ENCODE data around the gene NWD2.
"Not testable (repeated sequence)": the region's sequence is repeated elsewhere in the genome, so short reads cannot be mapped to it uniquely, and the experiment has no call there.

Gene NWD2

DNA sequence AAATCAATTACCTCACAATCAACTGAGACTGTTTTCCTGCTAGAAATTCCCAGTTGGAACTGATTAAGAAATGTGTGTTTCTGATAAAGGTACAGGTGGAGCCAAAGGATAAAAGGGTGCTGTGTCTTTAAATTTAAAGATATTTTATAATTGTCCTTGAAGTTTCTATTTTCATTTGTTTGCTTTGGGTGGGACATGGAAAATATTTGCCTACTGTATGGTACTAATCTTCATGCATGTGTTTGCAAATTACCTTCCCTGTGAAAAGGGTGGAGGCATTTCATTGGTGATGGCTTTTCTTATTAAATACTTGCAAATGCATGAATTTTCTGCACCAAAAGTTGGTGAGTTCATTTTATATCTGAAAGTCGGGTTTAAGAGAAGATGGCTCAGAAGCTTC is 225.7 kb downstream of the NWD2 start:
- no peak for DNase-seq

DNA sequence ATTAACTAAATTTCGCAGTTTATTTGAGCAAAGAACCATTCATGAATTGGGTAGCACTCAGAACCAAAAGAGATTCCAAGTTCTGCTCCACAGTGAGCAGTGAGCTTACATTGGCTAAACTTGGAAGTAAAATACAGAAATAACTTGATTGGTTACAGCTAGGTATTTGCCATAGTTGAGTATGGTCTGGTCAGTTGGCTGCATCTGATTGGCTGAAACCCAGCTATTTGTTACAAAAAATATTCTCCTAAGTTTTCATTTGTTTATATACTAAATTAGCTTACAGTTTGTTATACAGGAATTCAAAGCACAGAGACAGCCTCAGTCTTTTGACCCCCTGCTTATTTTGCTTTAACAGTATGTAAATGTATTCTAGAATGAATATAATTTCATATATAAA is 226.6 kb downstream of the NWD2 start:
- DNase-seq = no peak

DNA sequence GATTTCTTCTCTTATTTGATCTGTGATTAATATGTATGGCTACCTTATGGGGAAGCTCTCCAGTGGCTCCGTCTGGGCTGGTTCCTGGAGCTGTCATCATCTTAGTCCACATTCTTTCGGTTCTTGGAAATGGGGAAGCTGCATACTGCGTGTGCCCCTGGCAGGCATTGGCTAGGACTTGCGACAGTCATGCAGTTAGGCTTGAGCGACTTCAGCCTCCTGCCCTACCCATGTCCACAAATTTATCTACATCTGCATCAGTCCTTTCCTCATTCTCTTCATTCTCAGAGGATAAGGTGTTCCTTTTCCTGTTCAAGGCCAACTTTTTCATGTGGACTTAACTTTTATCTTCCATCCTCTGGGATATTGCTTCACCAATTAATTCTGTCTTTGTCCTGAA is 227.4 kb downstream of the NWD2 start:
- no peak for DNase-seq

DNA sequence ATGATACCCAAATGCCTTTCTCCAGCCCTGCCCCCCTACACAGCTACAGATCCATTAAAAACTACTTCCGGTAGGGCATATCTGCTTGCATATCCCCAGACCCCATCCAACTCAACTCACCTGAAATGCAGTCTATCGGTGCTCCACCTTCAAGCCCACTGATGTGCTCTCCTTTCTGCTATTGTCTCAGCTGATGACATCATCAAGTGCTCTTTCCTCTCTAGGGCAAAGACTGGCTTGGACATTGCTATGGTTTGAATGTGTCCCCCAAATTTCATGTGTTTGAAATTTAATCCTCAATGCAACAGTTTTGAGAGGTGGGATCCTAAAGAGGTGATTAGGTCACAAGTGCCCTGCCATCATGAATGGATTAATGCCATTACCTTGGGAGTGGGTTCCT is 229.3 kb downstream of the NWD2 start:
- DNase-seq = no peak

DNA sequence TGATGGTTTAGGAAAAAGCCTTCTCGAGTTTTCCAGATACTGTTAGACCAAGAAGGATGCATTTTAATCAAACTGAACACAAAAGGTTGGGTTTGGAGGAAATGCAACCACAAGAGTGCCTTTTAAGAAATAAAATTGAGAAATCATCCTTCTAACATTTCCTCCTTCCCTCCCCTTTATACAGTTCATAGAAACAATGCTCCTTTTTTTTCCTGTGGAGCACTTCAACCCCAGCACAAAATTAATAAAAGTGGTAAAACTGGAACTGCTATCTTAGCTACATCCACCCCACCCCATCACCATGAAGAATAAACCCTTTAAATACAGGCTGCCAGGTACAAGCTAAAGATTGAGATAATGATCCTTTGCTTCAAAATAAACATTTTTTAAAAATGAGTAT is 230.5 kb downstream of the NWD2 start:
- no peak for DNase-seq

DNA sequence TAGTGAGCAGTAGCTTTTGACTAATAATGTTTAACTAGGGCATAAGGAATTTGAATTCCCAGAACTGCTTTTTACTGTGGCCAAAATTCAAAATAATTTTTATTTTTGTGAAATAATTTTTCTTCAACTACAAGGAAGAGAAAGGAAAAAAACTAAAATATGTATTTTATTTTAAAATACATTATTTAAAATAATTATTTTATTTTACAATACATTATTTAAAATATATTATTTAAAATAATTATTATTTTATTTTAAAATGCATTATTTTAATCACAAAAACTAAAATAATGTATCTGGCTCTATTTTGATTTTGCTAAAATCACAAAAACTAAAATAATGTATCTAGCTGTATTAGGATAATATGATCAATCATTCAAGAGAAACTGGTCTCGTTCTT is 231.2 kb downstream of the NWD2 start:
- DNase-seq = no peak

DNA sequence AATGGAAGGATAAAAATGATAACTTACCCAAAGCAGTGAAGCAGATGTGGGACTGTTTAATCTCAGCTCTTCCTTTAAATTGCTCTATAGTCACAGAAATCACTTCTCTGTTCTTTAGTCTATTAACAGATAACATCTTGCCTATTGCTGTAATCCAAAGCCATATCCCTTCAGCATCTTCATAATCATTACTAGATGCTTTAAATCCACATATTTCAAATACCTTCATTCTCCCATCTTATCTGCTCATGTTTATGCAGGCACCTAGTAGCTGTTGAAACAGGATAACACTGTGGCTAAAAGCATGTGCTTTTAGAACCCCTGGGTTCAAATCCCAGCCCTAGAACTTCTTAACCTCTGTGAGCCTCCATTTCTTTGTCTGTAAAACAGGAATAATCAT is 231.7 kb downstream of the NWD2 start:
- no peak for DNase-seq

DNA sequence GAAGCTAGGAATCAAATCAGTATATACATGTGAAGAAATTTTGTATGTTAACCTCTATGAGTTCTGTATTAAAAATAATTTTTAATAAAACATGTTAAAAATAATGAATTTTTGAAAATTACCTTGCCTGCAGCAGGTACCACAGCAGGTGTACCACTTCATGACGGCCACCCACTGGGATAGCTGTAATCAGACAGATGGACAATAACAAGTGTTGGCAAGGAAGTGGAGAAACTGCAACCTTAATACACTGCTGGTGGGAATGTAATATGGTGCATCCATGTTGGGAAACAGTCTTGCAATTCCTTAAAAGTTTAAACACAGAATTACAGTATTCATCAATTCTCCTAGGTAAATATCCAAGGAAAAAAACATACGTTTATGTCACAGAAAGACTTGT is 232.1 kb downstream of the NWD2 start:
- DNase-seq = no peak

DNA sequence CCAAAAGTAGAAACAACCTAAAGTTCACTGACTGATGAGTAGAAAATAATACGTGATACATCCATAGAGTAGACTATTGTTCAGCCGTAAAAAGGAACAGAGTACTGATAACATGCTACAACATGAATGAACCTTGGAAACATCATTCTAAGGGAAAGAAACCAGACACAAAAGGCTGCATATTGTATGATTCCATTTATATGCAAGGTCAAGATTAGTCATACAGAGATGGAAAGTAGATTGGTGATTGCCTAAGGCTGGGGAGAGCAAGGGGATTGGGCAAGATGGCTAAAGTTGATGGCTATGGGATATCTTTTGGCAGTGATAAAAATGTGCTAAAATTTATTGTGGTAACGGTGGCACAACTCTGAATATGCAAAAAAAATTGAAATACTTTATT is 232.6 kb downstream of the NWD2 start:
- no peak for DNase-seq

DNA sequence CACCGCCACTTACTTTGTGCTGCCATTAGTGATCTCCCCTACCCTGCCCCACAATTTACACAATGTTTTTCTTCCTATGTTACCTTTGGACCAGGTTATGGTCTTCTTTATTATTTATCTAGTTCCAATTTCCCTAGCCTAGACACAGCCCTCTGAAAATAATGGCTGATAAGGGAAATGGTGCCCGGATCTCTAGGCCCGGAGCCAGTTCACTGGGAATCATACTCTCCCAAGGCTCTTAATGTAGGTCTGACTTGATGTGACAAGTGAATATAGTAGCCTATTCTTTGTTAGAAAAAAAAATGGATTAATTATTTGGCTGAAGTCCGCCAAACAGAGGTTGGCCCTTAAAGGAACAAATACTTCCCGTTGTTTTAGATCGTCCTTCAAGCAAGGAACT is 233.6 kb downstream of the NWD2 start:
- DNase-seq = no peak

DNA sequence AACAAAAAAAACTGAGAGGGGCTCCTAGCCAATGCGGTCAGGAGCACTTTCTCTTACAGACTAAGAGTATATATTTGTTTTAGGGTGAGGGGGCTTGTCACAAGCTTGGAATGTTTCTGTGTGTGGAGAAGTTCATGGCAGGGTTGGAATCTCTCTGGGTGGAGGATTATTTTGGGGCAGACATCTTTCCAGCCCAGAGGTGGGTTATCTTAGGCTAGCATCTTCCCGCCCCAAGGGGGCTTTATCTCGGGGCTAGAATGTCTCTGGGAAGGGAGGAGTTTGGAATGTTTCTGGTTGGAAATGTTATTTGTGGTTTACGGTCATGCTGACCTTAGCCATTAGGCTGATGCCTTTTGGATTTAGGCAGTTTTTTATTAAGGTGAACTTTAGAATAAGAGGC is 236.0 kb downstream of the NWD2 start:
- DNase-seq = no peak

DNA sequence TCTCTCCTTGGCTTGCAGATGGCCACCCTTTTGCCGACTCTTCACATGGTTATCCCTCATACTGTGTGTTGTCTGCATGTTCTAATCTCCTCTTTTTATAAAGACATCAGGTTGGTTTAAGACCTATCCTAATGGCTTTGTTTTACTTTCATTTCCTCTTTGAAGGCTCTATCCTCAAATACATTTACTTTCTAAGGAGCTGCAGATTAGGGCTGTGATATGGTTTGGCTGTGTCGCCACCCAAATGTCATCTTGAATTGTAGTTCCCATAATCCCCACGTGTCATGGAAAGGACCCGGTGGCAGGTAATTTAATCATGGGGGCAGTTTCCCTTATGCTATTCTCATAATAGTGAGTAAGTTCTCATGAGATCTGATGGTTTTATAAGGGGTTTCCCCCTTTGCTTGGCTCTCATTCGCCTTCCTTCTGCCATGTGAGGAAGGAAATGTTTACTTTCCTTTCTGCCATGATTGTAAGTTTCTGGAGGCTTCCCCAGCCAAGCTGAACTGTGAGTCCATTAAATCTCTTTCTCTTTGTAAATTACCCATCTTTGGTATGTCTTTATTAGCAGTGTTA is 237.1 kb downstream of the NWD2 start:
- DNase-seq = no peak

DNA sequence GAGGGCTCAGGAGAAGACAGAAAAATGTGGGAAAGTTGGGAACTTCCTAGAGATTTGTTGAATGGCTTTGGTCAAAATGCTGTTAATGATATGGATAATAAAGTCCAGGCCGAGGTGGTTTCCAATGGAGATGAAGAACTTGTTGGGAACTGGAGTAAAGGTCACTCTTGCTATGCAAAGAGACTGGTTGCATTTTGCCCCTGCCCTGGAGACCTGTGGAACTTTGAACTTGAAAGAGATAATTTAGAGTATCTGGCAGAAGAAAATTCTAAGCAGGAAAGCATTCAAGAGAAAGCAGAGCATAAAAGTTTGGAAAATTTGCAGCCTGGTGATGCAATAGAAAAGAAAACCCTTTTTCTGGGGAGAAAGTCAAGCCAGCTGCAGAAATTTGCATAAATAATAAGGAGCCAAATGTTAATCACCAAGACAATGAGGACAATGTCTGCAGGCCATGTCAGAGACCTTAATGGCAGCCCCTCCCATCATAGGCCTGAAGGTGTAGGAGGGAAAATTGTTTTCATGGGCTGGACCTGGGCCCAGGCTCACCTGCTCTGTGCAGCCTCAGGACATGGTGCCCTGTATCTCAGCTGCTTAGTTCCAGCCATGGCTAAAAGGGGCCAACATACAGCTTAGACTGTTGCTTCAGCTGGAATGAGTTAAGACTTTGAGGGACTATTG is 237.8 kb downstream of the NWD2 start:
- DNase-seq = no peak

DNA sequence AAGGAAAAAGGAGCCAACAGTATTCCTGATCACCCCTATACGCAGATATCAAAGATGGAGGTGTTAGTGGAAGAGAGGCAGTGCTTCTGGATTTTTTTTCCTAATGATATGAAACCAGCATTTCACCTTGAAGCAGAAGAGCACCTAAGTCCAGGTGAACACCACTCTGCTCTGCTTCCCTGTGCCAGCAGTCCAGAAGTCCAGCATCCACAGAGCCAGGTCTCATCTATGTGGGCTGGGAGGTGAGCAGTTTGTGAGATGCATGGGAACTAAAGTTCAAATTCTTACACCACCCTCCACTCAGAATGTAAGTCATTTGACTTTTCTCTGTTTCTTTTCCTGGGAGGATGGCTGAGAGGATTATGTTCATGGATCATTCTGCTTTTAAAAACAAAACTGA is 239.1 kb downstream of the NWD2 start:
- no peak for DNase-seq

DNA sequence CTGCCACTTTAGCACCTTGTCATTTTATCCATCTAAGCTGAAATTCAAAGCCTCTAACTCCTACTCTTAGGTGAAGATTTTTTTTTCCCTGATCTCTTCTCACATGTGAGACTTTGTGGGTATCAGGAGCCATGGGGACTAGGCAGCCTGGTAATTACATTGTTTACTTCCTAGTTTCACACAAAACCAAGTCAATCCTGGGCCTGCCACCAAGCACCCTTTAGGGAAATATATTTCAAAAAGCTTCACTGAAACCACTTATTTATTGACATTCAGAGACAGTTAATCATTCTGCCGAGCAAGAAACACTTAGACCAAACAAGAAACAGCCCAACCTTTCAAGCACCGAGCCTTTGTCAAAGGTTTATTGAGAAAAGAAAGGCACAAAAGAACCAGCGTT is 241.6 kb downstream of the NWD2 start:
- peak; percentile 0 for DNase-seq

DNA sequence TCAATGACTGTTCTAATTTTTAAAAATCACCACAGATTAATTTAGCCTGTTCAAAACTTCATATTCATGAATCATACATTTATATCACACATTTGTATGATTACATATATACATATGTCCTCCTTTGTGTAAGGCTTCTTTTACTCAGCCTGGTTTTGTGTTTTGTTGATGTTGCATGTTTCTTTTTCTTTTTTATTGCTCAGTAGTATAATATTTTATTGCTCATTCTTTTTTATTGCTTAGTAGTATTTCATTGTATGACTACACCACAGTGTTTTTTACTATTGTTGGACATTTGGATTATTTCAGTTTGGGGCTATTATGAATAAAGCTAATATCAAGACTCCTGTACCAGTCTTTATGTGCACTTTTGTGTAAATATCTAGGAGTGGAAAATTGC is 243.1 kb downstream of the NWD2 start:
- DNase-seq = no peak

DNA sequence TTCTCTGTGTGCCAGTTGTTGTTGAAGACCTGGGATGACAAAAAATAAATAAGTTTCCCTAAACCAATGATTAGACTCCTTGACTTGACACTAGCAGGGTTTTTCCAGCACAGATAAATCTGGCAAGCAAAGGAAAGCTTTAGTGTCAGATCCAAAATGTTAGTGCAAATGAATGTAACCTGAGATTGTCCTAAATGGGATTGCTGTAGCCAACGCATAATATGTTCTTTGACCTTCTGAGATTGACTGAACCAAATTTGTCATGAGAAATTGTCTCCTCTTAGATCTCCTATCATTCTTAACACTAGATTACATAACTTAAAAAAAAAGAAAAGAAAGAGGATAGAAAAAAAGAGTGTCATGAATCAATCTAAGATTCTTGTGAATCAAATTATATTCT is 245.2 kb downstream of the NWD2 start:
- no peak for DNase-seq

DNA sequence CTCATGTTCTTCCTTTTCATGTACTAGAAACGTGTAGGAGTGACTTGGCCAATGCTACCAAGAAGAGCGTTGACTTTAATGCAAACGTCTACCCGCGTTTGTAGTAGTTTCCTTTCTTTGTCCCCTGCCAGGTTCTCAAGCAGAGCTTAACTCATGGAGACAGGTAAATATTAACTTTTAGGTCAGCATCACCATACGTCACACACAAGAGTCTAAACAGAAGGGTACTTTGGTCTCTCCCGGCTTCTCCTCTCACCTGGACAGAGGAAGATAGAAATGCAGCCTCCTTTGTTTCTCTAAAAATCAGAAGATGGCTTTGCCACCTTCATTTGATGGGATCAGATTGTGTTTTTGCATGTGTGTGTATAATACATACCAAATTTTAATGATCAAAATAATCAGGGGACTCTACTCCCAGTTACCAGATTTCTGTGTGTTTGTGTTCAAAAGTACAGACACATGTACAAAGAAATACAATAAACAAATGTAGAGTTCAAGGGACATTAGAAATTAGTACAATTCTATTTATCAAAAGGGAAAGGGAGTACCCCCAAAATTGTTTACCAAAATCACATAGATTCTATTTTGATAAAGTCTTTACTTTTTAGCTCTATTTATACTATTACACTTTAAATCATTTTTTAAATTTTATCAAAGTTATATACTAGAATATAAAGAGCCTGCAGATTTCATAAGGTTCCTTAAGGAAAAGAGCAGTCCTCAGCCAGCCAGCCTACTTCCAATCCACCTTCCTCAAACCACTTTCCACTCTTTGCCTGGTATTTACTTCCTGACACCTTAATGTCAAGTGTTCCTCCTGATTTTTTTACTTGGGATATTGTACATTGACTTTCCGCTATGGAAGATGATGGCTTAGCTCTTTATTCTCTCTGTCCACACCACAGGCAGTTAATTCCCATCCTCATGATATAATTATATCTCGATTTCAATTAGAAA is 246.1 kb downstream of the NWD2 start:
- no peak for DNase-seq

DNA sequence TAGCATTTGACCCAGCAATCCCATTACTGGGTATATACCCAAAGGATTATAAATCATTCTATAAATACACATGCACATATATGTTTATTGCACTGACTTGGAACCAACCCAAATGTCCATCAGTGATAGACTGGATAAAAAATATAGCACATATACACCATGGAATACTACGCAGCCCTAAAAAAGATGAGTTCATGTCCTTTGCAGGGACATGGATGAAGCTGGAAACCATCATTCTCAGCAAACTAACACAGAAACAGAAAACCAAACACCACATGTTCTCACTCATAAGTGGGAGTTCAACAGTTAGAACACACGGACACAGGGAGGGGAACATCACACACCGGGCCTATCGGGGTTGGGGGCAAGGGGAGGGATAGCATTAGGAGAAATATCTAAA is 250.8 kb downstream of the NWD2 start:
- not testable (repeated sequence) for DNase-seq
